Small intestine (tissue), 16 donors: ENCODE data around the gene SRP9. TPM values are rescaled to one million over a fixed set of nuclear protein-coding genes. Genes with fewer than 3 reads are reported as not detected.

Experiments used
- DNase-seq, 2 donors: peaks; one replicate each; pipeline versions ENCODE4 v3.0.0 to v3.0.0-alpha.2; 2013
- FAIRE-seq: peaks from 2 replicates; lab custom pipeline; 2012; peaks lifted over from hg19 to GRCh38; lab: Jason Lieb, UNC
- H3K27ac ChIP-seq, 3 donors: one replicate each; pipeline ENCODE4 v1.5.1; 2013; ENCODE audit warnings: low read length in 2 of 3, mild to moderate bottlenecking in 2 of 3, control low read depth in 1 of 3, inconsistent platforms in 1 of 3, low read depth in 1 of 3, moderate library complexity in 1 of 3
- H3K27me3 ChIP-seq, 3 donors: one replicate each; pipeline ENCODE4 v1.6.1; 2013; ENCODE audit warnings: low read length in 3 of 3, inconsistent platforms in 1 of 3; ENCODE audit not compliant: control insufficient read depth in 3 of 3, insufficient read depth in 3 of 3
- H3K36me3 ChIP-seq, 3 donors: one replicate each; pipeline ENCODE4 v1.6.1; 2013; ENCODE audit warnings: low read length in 3 of 3, inconsistent platforms in 1 of 3, low read depth in 1 of 3, mild to moderate bottlenecking in 1 of 3, moderate library complexity in 1 of 3; ENCODE audit not compliant: control insufficient read depth in 3 of 3, insufficient read depth in 2 of 3
- H3K4me1 ChIP-seq, 3 donors: one replicate each; pipeline ENCODE4 v1.6.1; 2013; ENCODE audit warnings: low read length in 2 of 3, inconsistent platforms in 1 of 3, low read depth in 1 of 3, mild to moderate bottlenecking in 1 of 3, moderate library complexity in 1 of 3; ENCODE audit not compliant: control insufficient read depth in 3 of 3, insufficient read depth in 2 of 3
- H3K4me3 ChIP-seq, 3 donors: one replicate each; pipeline ENCODE4 v1.5.1; 2013; ENCODE audit warnings: low read length in 3 of 3, control low read depth in 1 of 3, inconsistent platforms in 1 of 3, low read depth in 1 of 3, mild to moderate bottlenecking in 1 of 3, moderate library complexity in 1 of 3
- H3K9me3 ChIP-seq, 2 donors: one replicate each; pipeline ENCODE4 v1.6.1; 2013; ENCODE audit warnings: low read depth in 1 of 2, low read length in 1 of 2; ENCODE audit not compliant: control insufficient read depth in 2 of 2, insufficient read depth in 1 of 2
- WGBS, 3 donors: extraction: QIAGEN DNeasy Blood & Tissue Kit; methylation state at CpG; one replicate each; pipeline ENCODE4 v1.1.7; 2013; 5-methylcytosine and 5-hydroxymethylcytosine counted together
- long read RNA-seq, 10 donors: transcript quantifications; one replicate each; lab custom pipeline, GENCODE V29; 2026
- polyA plus RNA-seq, 4 donors: library from polyadenylated mRNA; stranded (reverse) in 3 of 4; unstranded in 1 of 4; fragments of 200-250 nt in 3 of 4; fragments of 120-200 nt in 1 of 4; gene quantifications; one replicate each; pipeline versions ENCODE4 v1.2.1 to v1.2.3, GENCODE V29; 2013
- donor health status: healthy with polysubstance abuse.
- donor health status: control.
- donor health status: control.
- donor health status: Bipolar disorder and iron deficiency.
- donor health status: healthy.

Gene SRP9, protein sequence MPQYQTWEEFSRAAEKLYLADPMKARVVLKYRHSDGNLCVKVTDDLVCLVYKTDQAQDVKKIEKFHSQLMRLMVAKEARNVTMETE
- polyA plus RNA-seq: 100 to 1,000 TPM; 219 to 331 (median 289) TPM
- long read RNA-seq, donor 1: 0 reads
- long read RNA-seq, donor 2, transcript SRP9-203 (4 exons, 1,596 nt): minor isoform, 8 of 79 reads
- long read RNA-seq, donor 2, transcript SRP9-201 (3 exons, 1,480 nt): major isoform, 71 of 79 reads
- long read RNA-seq, donor 2, partial matches to known transcripts: 0 of 79 reads
- long read RNA-seq, donor 2, other reads (novel, unspliced or antisense): 0 of 79 reads
- long read RNA-seq, donor 3, transcript SRP9-203 (4 exons, 1,596 nt): minor isoform, 12 of 158 reads
- long read RNA-seq, donor 3, transcript SRP9-201 (3 exons, 1,480 nt): major isoform, 114 of 158 reads
- long read RNA-seq, donor 3, partial matches to known transcripts: 30 of 158 reads
- long read RNA-seq, donor 3, other reads (novel, unspliced or antisense): 0 of 158 reads
- long read RNA-seq, donor 4, partial matches to known transcripts: 0 of 4 reads
- long read RNA-seq, donor 4, other reads (novel, unspliced or antisense): 0 of 4 reads
- long read RNA-seq, donor 5, transcript SRP9-201 (3 exons, 1,480 nt): major isoform, 41 of 47 reads
- long read RNA-seq, donor 5, transcript SRP9-203 (4 exons, 1,596 nt): minor isoform, 6 of 47 reads
- long read RNA-seq, donor 5, partial matches to known transcripts: 0 of 47 reads
- long read RNA-seq, donor 5, other reads (novel, unspliced or antisense): 0 of 47 reads
- long read RNA-seq, donor 6, transcript SRP9-203 (4 exons, 1,596 nt): minor isoform, 18 of 131 reads
- long read RNA-seq, donor 6, transcript SRP9-201 (3 exons, 1,480 nt): major isoform, 113 of 131 reads
- long read RNA-seq, donor 6, partial matches to known transcripts: 0 of 131 reads
- long read RNA-seq, donor 6, other reads (novel, unspliced or antisense): 0 of 131 reads
- long read RNA-seq, donor 7: 0 reads
- long read RNA-seq, donor 8, transcript SRP9-201 (3 exons, 1,480 nt): major isoform, 20 of 22 reads
- long read RNA-seq, donor 8, partial matches to known transcripts: 0 of 22 reads
- long read RNA-seq, donor 8, other reads (novel, unspliced or antisense): 0 of 22 reads
- long read RNA-seq, donor 9, transcript SRP9-201 (3 exons, 1,480 nt): major isoform, 36 of 41 reads
- long read RNA-seq, donor 9, partial matches to known transcripts: 0 of 41 reads
- long read RNA-seq, donor 9, other reads (novel, unspliced or antisense): 0 of 41 reads
- long read RNA-seq, donor 10, transcript SRP9-203 (4 exons, 1,596 nt): minor isoform, 25 of 293 reads
- long read RNA-seq, donor 10, transcript SRP9-201 (3 exons, 1,480 nt): major isoform, 230 of 293 reads
- long read RNA-seq, donor 10, partial matches to known transcripts: 36 of 293 reads
- long read RNA-seq, donor 10, other reads (novel, unspliced or antisense): 0 of 293 reads

DNA sequence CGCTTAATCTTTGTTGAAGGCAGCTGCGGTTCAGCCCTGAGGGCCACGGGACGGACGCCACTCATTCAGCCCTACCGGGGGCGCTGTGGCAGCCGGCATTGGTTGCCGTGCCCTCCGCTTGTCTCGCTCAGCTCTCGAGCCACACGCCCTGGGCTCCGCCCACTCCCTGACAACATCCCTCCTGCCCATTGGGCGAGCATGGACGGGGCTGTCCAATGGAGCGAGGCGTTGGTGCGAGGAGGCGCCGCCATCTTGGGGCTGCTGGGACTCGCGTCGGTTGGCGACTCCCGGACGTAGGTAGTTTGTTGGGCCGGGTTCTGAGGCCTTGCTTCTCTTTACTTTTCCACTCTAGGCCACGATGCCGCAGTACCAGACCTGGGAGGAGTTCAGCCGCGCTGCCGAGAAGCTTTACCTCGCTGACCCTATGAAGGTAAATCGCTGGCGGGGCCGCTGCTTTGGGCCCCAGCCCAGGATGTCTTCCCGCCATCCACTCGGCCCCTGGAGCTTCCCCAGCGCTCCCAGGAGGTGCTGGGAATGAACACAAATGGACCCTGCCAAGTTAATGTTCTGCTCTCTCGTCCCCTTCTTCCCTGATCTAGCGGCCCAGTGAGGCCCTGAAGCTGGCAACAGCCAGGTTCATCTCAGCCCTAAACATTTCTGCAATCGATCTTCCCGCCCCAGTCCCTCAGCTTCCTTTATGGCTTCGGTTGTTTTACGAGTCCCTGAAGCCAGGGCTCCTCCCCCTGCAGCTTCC is at the start of gene SRP9:
Gene SRP9 (plus strand): TSS at position 244 of the 754 bp plus-strand sequence. CDS start 115 bp downstream, at position 359.
- H3K4me3 ChIP-seq: peak within 1 kb of the TSS; percentile 71 to 91 (median 82)
- peak within 1 kb of the TSS; percentile 97 to 99 (median 98) for H3K27ac ChIP-seq
- no peaks in the 10 kb centered on the region for H3K27me3 ChIP-seq
- H3K9me3 ChIP-seq: no peaks in the 10 kb centered on the region
- FAIRE-seq: no peak
- DNase-seq: peak; percentile 100
- WGBS, 3 donors: 0% methylated on average over 39 to 46 of the region's 46 CpGs
- H3K36me3 ChIP-seq: peaks cover 0 to 10% (median 0%) of the 10 kb centered on the region in 3 donors
- H3K4me1 ChIP-seq: peaks cover 3 to 10% (median 4%) of the 10 kb centered on the region in 3 donors

GRCh38 chr1:225731491-225731890 is 46.1 kb upstream of the SRP9 start:
- Histone ChIP-seq H3K4me3 (no peak overlapping the region), H3K9me3 (no peaks in the 10 kb centered on the region)
- FAIRE-seq: no peak

DNA sequence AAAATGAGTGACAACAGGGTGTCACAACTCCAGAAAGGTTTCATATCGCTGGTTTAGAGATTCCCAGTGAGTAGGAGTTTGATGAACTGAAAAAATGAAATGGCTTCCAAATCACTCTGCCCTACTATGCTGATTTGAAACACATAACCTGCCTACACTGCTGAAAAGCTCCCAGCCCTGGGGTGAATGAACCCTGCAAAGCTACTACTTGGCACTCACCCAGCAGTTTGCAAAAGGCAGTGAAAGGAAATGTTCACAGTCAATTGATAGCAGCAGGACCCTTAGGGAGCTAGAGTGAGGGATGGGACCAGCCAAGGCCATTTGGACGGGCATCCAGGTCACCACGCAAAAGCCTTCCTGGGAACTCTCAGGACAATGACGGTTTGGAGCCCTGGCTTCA is 44.4 kb upstream of the SRP9 start:
- no peaks in the 10 kb centered on the region for H3K4me1 ChIP-seq
- FAIRE-seq: no peak
- H3K4me3 ChIP-seq: no peak overlapping the region
- no peaks in the 10 kb centered on the region for H3K9me3 ChIP-seq
- WGBS, 3 donors: 81 to 90% (median 82%) methylated on average over 4 of the region's 4 CpGs
- H3K36me3 ChIP-seq: no peaks in the 10 kb centered on the region
- no peak overlapping the region for H3K27ac ChIP-seq
- H3K27me3 ChIP-seq: no peaks in the 10 kb centered on the region
- DNase-seq: no peak

More at GRCh38 chr1:225731491-225731890, 46.1 kb upstream of the SRP9 start:
- Histone ChIP-seq H3K36me3 (no peaks in the 10 kb centered on the region), H3K4me1 (no peaks in the 10 kb centered on the region), H3K27me3 (no peaks in the 10 kb centered on the region), H3K27ac (no peak overlapping the region)
- no peak for DNase-seq

GRCh38 chr1:225735252-225736149 is 42.1 kb upstream of the SRP9 start:
- no peaks in the 10 kb centered on the region for H3K36me3 ChIP-seq
- no peak overlapping the region for H3K4me3 ChIP-seq
- H3K27me3 ChIP-seq: no peaks in the 10 kb centered on the region
- FAIRE-seq (no peak), DNase-seq (peak in 1 of 2 donors; percentile 28)
- peak overlapping the region in 1 of 3 donors; percentile 79 for H3K27ac ChIP-seq
- WGBS, 3 donors: 65 to 78% (median 77%) methylated on average over 12 of the region's 12 CpGs
- no peaks in the 10 kb centered on the region for H3K9me3 ChIP-seq
- no peaks in the 10 kb centered on the region for H3K4me1 ChIP-seq

DNA sequence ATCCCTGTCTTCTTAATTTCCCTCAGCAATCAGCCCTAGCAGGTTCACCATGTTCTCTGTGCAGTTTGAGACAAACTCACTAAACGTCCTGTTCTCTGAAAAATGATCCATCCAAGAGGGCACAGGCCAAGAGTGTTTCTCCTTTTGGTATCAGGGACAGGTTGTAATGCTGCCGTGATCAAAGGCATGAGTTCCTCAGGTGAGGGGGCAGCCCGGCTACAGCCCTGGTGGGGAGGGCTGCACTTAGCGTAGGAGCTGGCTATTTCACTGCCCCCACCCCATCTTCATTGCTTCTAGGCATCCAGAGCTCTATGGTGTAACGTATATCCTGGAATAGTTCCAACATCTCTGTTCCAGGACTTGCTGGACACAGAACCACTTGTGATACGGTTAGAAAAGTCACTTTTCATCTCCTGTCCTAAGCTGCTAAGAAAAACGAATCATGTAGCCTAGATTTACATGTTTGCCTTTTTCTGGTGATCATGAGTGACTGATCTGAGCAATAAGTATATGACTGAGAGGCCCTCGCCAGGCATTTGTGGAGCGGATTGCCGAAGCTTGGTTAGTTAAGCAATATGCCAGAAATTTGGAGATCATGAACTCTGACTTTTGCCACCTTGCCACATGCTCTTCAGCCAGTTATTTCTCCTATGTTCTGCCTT is 41.1 kb upstream of the SRP9 start:
- Histone ChIP-seq H3K9me3 (no peaks in the 10 kb centered on the region), H3K27ac (peak overlapping the region in 1 of 3 donors; percentile 50), H3K4me1 (no peaks in the 10 kb centered on the region), H3K27me3 (no peaks in the 10 kb centered on the region), H3K36me3 (no peaks in the 10 kb centered on the region), H3K4me3 (peak overlapping the region in 1 of 3 donors; percentile 18)
- DNase-seq: no peak
- FAIRE-seq: no peak
- 81 to 82% (median 82%) methylated on average over 10 of the region's 10 CpGs for WGBS, 3 donors

DNA sequence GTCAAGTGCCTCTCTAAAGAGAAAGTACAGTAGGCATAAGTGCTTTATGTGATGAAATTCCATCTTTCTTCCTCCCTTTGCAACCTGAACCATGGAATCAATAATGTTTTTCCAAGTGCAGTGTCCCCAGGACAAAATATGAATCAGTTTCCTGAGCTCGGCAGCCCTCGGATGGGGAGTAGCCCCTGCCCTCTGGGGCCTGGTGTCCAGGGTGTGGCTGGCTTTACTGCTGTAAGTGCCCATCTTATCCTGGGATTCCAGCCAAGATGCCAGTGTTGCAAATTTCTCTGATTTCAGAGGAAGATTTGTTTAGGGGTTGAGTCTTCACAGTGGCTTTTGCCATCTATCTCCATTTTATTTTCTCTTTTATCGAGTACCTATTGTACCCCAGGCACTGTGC is 40.5 kb upstream of the SRP9 start:
- Histone ChIP-seq H3K4me1 (no peaks in the 10 kb centered on the region), H3K4me3 (no peak overlapping the region), H3K9me3 (no peaks in the 10 kb centered on the region), H3K27me3 (no peaks in the 10 kb centered on the region), H3K27ac (no peak overlapping the region), H3K36me3 (no peaks in the 10 kb centered on the region)
- DNase-seq (no peak), FAIRE-seq (no peak)
- 40 to 68% (median 65%) methylated on average over 3 of the region's 3 CpGs for WGBS, 3 donors
